ENCODE data around the gene SERPINA1.

Gene SERPINA1

DNA sequence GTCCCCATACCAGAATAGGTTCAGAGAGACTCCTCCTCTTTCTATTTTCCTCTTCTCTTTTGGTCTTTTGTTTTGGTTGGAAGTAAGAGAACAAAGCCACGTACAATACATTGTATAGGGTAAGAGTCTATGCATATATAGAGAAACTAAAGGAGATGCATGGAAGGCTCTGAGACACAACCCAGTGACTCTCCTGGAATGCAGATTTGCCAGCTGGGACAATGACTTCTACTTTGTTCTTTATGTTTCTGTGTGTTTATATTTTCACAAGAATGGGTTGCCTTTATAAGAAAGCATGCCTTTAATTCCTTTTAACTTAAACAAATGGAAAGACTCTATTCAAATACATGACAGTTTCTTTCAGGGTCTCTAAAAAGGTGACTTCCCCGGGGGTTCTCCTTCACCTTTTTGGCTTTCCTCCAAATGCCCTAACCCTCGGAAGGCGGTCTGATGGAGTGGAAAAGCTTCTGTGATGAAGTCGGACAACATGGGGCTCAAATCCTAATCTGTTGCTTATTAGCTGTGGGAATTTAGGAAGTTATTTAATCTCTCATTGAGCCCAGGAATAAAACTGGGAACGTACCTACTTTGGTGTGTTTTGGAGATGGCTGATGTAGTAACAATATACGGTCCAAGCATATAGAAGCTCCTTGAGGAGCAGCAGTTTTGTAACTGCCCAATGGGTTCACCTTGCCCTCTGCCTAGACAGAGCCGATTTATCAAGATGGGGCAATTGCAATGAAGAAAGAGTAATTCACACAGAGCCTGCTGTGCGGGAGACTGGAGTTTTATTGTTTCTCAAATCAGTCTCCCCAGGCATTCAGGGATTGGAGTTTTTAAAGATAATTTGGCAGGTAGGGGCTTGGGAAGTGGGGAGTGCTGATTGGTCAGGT, 9.1 kb upstream of the SERPINA1 start:
- DNase-seq (ENCODE audit: low read depth) = no peak

DNA sequence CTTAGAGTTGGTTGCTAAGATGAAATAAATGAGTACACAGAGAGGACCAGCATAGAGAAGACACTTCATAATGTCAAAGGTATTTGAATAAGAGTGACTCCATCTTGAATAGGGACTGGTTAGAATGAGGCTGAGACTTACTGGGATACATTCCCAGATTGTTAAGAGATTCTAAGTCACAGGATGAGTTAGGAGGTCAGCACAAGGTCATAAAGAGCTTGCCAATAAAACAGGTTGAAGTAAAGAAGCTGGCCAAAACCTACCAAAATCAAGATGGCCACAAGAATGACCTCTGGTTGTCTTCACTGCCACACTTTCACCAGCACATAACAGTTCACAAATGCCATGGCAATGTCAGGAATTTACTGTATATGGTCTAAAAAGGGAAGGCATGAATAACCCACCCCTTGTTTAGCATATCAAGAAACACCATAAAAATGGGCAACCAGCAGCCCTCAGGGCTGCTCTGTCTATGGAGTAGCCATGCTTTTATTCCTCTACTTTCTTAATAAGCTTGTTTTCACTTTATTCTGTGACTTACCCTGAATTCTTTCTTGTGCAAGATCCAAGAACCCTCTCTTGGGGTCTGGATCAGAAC, 8.3 kb upstream of the SERPINA1 start:
- no peak for DNase-seq (ENCODE audit: low read depth)

DNA sequence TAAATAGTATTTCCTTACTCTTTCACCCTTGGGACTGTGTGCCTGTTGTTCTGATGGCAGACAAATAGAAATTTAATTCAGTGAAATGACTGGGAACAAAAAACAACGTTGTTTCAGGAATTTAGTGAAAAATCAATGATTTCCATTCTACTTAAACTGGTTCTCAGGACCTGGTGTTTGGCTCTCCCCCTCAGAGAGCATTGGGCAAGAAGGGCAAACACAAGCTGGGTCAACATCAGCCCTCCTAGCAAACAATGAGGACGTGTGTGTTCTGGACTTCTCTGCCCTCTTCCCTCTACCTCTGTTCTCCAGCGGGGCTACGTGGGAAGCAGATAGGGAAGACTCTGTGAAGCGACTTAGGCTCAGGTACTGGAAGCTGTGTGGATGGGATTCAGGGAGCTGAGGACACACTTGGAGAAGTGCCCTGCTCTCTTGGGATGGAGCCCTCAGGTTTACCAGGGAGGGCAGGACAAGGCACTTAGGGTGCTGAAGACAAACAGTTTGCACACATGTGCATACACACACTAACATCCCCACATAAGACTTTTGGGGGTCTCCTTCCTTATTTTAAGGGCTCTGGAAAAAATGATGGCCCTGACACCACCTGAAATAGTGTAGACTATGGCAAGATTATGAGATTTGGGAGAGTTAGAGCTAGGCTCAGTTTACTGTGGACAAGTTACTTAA, 7.6 kb upstream of the SERPINA1 start:
- no peak for DNase-seq (ENCODE audit: low read depth)

DNA sequence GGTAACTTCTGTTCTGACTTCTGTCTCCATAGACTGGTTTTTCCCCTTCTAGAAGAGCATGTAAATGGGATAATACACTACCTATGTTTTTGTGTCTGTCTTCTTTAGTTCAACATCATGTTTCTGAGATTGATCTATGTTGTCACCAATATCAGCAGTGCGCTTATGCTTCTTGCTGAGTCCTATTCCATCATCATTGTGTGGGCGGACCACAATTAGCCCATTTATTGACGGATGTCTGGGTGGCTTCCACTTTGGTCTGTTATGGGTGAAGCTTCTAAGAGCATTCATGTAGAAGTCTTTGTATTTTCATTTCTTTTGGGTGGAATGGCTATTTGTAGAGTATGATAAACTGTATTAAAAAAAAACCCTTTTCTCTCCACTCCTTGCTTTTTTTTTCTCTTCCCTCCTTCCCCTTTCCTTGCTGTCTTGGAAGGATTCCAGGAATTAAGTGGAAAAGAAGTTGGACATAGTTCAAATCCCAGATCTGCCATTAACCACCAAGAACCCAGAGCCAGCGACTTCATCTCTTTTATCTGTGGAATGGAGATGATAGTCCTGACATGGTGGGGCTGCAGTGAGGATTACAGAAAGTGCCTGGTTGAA, 7.0 kb upstream of the SERPINA1 start:
- DNase-seq (ENCODE audit: low read depth) = no peak

DNA sequence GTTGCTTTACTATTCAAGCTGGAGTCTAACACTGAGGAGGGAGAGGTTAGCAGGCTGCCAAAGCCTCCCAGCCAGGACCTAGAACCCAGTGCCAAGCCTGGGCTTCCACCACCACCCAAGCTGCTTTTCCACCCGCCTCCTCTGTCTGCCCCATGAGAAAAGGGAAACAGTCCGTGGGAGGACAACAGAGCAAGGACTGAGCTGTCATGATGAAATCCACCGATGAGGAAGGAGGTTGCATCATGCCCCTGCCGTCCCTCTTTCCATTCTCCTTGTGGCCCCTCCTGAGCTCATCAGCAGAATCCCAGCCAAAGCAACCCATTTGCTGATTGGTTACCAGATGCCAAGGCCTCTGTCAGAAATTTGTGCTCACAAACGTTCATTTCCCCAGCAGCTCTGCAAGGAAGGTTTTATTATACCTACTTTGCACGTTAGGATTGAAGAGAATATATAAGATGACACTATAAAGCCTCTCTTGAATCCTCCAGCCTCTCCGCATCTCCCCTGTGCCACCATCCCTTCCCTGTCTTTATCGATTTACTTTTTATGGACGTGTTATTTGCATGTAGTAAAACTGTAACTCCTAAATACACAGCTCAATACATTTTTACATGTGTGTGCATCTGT, 6.3 kb upstream of the SERPINA1 start:
- no peak for DNase-seq (ENCODE audit: low read depth)

DNA sequence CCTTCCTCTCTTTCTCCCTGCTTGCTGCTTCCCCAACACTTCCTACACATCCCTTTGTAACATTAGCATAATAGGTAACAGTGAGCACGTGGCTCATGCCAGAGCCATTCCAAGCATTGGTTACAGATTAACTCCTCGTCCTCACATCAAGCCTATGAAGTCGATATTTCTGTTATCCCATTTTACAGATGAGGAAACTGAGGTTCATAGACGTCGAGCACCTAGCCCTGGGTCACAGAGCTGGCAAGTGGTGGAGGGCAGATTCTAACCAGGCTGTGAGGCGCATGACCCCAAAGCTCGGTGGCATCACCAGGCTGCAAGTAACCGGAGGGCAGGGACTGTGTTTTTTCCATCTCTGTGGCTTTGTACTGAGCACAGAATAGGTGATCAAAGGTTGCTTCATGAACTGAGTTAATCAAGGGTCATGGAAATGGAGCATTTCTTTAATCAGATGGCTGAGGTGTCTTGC, 5.7 kb upstream of the SERPINA1 start:
- no peak for DNase-seq (ENCODE audit: low read depth)

DNA sequence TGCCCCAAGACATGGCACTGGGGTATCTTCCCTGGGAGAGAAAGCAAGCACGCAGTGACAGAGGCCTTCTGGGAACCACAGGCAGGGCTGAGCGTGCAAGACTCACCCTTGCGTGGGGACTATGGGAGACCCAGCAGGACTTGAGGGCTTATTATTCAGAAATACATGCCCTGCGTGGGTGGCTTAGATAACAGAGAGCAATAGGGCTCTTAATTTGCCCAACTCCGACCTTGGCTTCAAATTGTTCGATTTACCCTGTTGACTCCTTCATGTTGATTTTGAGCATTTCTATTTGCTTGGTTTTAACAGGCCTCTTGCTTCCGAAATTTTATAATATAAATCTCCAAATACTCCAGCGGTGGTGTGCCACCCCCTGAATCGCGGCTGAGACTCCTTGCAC, 5.1 kb upstream of the SERPINA1 start:
- no peak for DNase-seq (ENCODE audit: low read depth)

DNA sequence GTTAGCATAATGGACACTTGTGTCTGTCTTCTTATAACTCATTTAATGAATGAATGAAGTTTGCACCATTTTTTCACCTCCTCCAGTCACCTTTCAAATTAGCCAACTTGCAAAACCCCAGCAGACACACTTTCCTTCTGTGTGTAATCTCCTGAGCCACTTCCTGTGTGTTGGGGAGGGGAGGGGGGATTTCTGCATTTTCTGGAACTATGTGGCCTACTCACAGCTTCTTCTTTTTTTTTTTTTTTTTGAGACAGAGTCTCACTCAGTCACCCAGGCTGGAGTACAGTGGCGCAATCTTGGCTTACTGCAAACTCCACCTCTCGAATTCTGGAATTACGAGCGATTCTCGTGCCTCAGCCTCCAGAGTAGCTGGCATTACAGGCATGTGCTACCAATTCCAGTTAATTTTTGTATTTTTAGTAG, 4.1 kb upstream of the SERPINA1 start:
- no peak for DNase-seq (ENCODE audit: low read depth)

DNA sequence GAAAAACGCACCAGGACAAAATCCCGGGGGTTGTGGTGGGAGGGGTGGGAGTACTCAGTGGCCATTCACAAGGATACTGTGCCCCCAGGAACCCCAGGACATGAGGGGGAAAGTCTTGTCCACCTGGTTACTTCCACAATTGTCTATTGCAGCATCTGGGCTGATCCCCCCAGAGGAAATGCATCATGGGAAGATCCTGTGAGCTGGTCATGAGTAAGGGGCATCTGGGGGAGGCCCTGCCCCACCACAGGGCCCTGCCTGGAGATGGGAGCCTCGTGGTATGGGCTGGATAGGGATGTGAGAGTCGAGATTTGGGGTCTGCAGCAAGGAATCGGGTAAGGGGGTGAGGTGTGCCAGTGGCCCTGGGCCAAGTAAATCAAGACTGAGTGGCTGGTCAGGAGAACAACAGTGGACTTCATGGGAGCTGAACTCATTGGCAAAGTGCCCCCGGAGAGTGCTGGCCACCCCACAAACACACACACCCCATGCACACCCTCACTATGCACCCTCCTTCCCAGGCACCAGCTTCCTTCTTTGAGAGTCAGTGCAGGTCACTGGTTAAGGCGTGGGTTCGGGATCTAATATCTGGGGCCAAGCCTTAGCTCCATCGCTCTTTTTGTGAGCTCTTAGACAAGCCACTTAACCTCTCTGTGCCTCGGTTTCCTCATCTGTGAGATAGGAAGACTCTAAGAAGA, 3.0 kb upstream of the SERPINA1 start:
- no peak for DNase-seq (ENCODE audit: low read depth)

DNA sequence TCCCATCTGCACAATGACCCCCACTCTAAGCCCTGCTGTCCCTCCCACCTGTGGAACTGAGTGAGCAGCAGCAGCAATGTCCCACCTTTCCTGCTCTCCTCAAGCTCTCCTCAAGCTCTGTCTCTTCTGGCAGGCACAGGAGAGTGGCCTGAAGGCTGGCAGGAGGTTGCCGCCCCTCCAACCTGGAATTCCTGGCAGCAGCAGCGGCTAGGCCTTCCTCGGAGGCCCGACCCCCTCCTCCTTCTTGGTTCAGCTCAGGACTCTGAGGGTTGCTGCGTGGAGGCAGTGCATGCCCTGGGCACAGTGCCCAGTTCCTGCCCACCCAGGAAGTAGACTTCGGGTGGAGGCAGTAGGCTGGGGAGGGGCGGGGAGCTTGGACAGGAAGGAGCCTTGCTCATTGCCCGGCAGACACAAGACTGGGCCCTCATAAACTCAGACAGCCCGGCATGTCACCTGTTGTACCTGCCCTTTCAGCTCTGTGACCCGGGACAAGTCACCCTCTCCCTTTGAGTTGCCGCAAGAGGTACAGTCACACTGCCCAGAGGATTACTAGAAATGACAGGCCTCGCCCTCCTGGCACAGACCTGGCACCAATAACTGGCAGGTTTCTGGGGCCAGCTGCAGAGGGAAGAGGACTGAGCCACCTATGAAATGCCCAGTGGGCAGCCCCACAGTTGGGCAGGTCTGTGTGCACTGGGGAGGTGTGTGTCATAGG, 2.1 kb upstream of the SERPINA1 start:
- DNase-seq (ENCODE audit: low read depth) = no peak

DNA sequence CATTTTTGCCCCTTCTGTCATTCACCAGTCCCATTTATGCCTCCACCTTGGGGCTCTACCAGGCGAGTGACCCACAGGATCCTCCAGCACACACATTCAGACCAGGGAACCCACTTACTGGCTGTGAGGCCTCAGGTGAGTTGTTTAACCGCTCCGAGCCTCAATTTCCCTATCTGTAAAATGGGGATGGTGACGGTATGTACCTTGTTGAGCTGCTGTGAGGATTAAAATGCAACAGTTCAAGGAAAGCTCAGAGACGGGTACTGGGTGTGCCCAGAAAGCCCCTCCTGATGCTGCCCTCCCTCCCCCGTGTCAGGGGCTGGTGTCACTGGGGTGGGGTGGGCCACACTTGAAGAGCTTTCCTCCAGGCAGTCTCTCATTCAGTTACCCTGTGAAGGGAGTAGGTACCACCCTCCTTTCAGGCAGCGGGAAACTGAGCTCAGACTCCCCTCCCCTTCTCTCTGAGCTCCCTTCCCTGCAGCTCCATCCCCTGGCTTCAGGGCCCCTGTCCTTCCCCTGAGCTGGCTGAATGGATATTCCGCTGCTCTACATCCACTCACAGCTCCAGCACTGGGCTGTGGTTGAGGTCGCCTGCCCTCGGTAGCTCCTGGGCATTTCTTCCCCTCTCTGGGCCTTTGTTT, 1.4 kb upstream of the SERPINA1 start:
- DNase-seq (ENCODE audit: low read depth) = no peak

DNA sequence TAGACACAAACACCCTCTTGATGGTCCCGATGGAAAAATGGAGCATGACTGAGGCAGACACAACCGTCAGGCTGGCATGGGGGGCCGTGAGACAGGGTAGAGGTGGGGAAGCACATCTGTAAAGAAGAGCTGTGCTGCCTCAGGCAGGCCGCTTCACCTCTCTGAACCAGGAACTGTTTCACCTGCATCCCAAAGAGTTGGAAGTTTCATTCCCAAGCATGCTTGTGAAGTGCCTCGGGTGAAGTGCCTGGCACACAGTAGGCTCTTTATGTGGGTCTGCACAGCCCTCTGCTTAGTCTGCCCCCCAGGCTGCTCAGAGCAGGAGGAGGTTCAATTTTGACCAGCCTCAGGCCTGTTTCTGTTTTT, 685 bp upstream of the SERPINA1 start:
- no peak for DNase-seq (ENCODE audit: low read depth)

DNA sequence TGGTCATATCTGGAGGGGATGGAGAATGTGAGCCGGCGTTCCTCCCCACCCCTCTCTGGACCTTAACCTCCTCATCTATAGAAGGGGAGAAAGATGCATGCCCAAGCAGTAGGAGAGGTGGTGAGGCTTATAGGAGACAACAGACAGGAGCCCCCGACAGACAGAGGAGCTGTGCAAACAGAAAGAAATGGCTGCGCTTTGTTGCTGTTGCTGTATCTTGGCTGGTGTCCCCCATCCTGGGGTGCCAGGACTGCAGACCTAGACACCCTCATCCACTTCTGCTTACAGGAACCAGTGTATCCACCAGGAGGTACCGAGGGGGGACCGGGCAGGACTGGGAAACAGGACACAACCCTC, 397 bp downstream of the SERPINA1 start:
- DNase-seq (ENCODE audit: low read depth) = no peak

DNA sequence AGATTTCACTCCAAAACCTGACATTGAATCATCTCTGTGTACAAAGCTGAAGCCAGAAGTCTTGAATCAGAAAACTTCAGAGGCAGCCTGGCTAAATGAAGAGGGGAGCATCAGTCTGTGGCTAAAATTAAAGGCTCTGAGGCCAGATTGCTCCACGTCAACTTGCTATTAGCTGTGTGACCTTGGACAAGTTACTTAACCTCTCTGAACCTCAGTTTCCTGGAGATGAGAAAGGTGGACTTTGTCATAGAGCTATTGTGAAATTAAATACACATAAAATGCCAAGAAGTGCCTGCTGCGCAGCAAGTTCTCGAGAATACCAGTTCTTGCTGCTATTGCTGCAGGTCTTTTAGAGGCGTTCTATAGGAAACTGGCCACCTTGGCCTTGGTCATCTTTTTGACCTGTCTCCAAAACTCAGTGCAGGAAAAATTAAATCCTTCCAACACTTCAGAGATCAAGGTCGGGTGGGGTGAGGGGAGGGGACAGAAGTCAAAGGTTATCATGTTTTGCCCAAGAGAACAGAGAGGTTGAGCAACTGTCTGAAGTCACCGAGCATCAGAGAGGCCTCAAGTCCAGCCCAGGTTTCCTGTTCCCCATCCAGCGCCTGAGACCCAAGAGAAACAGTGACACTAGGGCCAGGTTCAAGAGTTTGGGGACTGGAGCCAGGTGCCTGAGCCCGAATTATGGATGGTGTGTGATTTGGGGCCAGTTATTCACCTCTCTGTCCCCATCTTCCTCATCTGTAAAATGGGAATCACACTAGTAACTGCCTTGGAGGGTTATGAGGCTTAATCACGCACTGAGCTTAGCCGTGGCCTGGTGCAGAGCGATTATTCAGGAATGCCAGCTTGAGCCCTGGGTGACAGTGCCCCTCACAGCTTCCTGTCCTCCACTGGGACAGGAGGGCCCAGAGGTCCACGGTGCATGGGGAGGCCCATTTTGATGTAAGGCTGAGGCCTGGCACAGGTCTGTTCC, 1.1 kb downstream of the SERPINA1 start:
- DNase-seq (ENCODE audit: low read depth) = no peak

DNA sequence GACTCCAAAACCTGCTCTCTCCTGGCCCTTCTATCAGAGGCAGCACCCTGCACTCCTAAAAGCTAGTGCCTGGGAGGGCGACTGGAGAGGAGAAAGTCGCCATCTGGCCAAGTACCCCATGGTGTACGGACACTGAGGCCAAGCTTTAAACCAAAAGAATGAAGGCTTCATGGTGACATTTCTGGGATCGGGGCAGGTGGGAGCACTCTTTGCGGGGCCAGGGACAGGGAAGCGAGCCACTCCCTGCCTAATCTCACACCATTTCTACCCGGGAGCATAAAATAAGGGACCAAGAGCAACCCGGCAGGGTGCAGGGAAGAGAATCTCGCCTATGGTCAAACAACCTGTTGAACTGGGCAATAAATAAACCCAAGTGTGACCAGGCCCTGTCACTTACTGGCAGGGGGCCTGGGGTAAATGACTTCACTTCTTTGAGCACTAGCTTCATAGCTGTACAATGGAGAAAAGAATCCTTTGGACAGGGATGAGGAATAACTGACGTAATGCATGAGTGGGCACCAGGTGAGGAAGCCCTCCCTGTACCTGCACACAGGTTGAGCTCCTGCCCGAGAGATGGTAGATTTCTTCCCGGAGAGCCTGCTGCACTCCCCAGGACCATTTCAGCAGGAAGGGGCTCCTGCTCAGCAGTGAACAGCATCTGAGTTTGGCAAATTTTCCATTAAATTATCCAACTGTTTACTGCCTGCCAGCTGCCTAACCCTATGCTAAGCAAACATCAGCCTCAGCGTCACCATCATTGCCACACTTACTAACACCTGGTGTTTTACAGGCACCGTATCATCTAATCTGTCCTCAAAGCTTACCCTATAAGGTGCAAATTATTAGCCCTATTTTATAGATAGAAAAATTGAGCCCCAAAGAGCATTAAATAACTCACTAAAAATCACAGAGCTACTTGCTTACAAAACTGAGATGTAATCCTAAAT, 2.0 kb downstream of the SERPINA1 start:
- DNase-seq (ENCODE audit: low read depth) = no peak

DNA sequence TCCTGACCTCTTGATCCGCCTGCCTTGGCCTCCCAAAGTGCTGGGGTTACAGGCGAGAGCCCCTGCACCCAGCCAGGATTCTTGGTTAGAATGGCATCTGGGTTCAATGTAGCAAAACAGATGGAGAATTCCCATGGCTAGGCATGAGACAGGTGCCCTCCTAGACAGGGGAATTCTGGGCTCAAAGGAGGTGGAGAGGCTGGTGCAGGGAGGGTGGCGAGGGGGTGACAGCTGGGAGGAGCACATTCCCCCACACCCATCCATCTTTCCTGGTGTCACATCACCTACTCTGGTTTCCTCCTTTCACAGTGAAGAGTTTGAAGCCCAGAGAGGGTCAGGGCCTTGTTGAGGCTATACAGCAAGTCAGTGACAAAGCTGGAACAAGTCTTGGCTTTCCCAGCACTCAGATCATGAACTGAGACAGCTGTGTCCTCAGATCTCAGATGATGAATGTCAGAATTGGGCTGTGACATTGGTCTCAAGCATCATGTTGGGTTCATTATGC, 2.8 kb downstream of the SERPINA1 start:
- DNase-seq (ENCODE audit: low read depth) = no peak

DNA sequence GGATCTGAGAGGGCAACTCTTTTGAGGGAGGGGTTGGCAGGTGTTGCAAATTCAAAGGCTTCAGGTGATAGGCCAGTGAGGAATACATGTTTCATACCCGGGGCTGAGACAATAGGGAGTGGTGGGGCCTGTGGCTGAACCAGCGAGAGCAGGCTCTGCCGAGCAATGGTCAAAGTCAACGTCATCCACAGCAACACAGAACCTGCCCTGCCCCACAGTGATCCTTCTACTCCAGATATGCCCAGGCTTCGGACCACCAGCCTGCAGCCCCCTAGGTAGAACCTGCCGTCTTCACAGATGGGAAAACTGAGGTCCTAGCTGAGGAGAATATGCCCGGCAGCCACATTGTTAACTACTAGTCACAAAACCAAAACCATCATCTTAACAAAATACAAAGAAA, 4.1 kb downstream of the SERPINA1 start:
- DNase-seq (ENCODE audit: low read depth) = no peak

DNA sequence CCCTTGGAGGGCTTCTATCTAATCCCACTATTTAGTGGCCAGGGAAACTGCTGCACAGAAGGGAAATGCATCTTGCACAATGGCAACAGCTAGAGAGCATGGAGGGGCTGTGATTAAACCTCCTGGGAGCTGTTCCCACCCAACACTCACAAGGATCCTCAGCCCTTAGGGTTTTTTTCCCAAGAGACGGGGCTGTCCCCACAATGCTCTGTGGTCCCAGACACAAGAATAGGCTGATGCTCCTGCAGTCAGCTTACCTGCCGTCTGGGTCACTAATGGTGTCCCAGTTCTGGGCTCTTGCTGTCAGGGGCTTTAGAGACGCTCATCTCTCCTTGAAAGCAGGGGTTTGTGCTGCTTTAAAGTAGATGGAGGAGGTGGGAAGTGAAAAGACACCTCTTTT, 4.6 kb downstream of the SERPINA1 start:
- no peak for DNase-seq (ENCODE audit: low read depth)
